ENCODE measurements around the gene SMIM5. TPM values are rescaled to one million over a fixed set of nuclear protein-coding genes. Genes with fewer than 3 reads are reported as not detected.

SMIM5 gene
- total RNA-seq, 1 donor from 2014 or later, result 2.2 TPM

- peaks cover 0 to 12% of the 10 kb centered on the region in 2 donors for H3K36me3 ChIP-seq
- no peak for DNase-seq (ENCODE audit: extremely low spot score in 2 of 2)
- no peak overlapping the region for H3K4me3 ChIP-seq
- no peaks in the 10 kb centered on the region for H3K9me3 ChIP-seq
- intact Hi-C loops (cut with DNase I), result no loop called here
- TF ChIP-seq POLR2AphosphoS5 (IDR thresholded peaks at IDR 0.05; ENCODE audit: insufficient read depth in 1 of 2, low read depth in 1 of 2) (no peak), CTCF (IDR thresholded peaks at IDR 0.05) (no peak), POLR2A (IDR thresholded peaks at IDR 0.05) (no peak)
- no peak overlapping the region for H3K27ac ChIP-seq
- H3K27me3 ChIP-seq, result no peaks in the 10 kb centered on the region
- H3K4me1 ChIP-seq, result peaks cover 12% of the 10 kb centered on the region
Observed at GRCh38 chr17:75662511-75662910, 29.3 kb downstream of the SMIM5 start.

GRCh38 chr17:75664099-75664549, 30.9 kb downstream of the SMIM5 start:
- H3K4me3 ChIP-seq, result no peak overlapping the region
- H3K36me3 ChIP-seq, result peaks cover 0 to 17% of the 10 kb centered on the region in 2 donors
- intact Hi-C loops (cut with DNase I), result no loop called here
- TF ChIP-seq POLR2A (IDR thresholded peaks at IDR 0.05), result no peak
- no peak for TF ChIP-seq CTCF (IDR thresholded peaks at IDR 0.05)
- H3K9me3 ChIP-seq, result no peaks in the 10 kb centered on the region
- H3K27ac ChIP-seq, result no peak overlapping the region
- no peak for DNase-seq (ENCODE audit: extremely low spot score in 2 of 2)
- H3K27me3 ChIP-seq, result no peaks in the 10 kb centered on the region
- H3K4me1 ChIP-seq, result peaks cover 20% of the 10 kb centered on the region

GRCh38 chr17:75665981-75666380, 32.7 kb downstream of the SMIM5 start:
- H3K9me3 ChIP-seq, result no peaks in the 10 kb centered on the region
- no peaks in the 10 kb centered on the region for H3K27me3 ChIP-seq
- TF ChIP-seq CTCF (IDR thresholded peaks at IDR 0.05) (no peak), POLR2A (IDR thresholded peaks at IDR 0.05) (no peak), POLR2AphosphoS5 (IDR thresholded peaks at IDR 0.05; ENCODE audit: insufficient read depth in 1 of 2, low read depth in 1 of 2) (no peak)
- peaks cover 0 to 21% of the 10 kb centered on the region in 2 donors for H3K36me3 ChIP-seq
- H3K27ac ChIP-seq, result no peak overlapping the region
- DNase-seq (ENCODE audit: extremely low spot score in 2 of 2), result no peak
- peak overlapping the region; percentile 90 to 96 for H3K4me3 ChIP-seq
- peaks cover 24% of the 10 kb centered on the region for H3K4me1 ChIP-seq
- intact Hi-C loops (cut with DNase I), result no loop called here

GRCh38 chr17:75666959-75667790, 33.9 kb downstream of the SMIM5 start, which contains the start of the genes RECQL5 and SAP30BP:
RECQL5 (minus strand) TSS chr17:75667154; CDS start chr17:75666557, 597 bp downstream.
SAP30BP (plus strand) TSS chr17:75667338; CDS start chr17:75667373, 35 bp downstream.
- peak within 1 kb of the TSS; percentile 90 to 96 for H3K4me3 ChIP-seq
- peaks cover 0 to 29% of the 10 kb centered on the region in 2 donors for H3K36me3 ChIP-seq
- peak within 1 kb of the TSS; percentile 87 for H3K27ac ChIP-seq
- H3K4me1 ChIP-seq, result peaks cover 24% of the 10 kb centered on the region
- intact Hi-C loops (cut with DNase I), result no loop called here
- DNase-seq (ENCODE audit: extremely low spot score in 2 of 2), result peak; percentile 98
- no peaks in the 10 kb centered on the region for H3K9me3 ChIP-seq
- TF ChIP-seq CTCF (IDR thresholded peaks at IDR 0.05) (no peak), POLR2A (IDR thresholded peaks at IDR 0.05) (peak in 1 of 2 donors; percentile 36), POLR2AphosphoS5 (IDR thresholded peaks at IDR 0.05; ENCODE audit: insufficient read depth in 1 of 2, low read depth in 1 of 2) (peak; percentile 97 to 100)
- H3K27me3 ChIP-seq, result no peaks in the 10 kb centered on the region

- intact Hi-C loops (cut with DNase I), result no loop called here
- TF ChIP-seq CTCF (IDR thresholded peaks at IDR 0.05) (no peak), POLR2A (IDR thresholded peaks at IDR 0.05) (no peak), POLR2AphosphoS5 (IDR thresholded peaks at IDR 0.05; ENCODE audit: insufficient read depth in 1 of 2, low read depth in 1 of 2) (no peak)
- H3K9me3 ChIP-seq, result no peaks in the 10 kb centered on the region
- H3K27ac ChIP-seq, result peak overlapping the region; percentile 87
- no peaks in the 10 kb centered on the region for H3K27me3 ChIP-seq
- peaks cover 24% of the 10 kb centered on the region for H3K4me1 ChIP-seq
- H3K36me3 ChIP-seq, result peaks cover 0 to 29% of the 10 kb centered on the region in 2 donors
- H3K4me3 ChIP-seq, result peak overlapping the region; percentile 90 to 96
- no peak for DNase-seq (ENCODE audit: extremely low spot score in 2 of 2)
Observed at GRCh38 chr17:75667825-75668224, 34.6 kb downstream of the SMIM5 start.
